Measurements from ENCODE around the gene ABLIM1.

Gene ABLIM1

GRCh38 chr10:114393482-114393881, 264.6 kb downstream of the ABLIM1 start:
- no peak overlapping the region for H3K4me3 ChIP-seq (ENCODE audit: low read length)
- DNase-seq (ENCODE audit: low read depth, low spot score) = no peak

GRCh38 chr10:114392112-114392835, 265.8 kb downstream of the ABLIM1 start:
- no peak overlapping the region for H3K4me3 ChIP-seq (ENCODE audit: low read length)
- no peak for DNase-seq (ENCODE audit: low read depth, low spot score)

DNA sequence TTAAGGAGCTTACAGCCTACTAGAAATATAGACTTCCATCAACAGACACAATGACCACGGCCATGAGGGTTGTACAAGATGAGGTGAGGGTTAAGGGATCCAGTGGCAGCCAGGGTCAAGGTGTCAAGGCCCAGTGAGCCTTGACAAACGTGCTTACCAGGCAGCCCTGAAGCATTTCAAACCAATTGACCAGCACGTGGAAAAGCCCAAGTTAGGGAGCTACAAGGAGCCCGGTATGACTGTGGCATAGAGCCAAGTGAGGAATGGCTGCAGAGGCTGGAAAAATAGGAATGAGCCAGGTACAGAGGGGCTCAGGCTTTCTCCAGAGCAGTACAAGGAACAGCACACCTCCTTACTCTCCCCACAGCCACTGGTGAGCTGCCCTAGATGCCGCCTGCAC, 266.5 kb downstream of the ABLIM1 start:
- H3K4me3 ChIP-seq (ENCODE audit: low read length) = no peak overlapping the region
- no peak for DNase-seq (ENCODE audit: low read depth, low spot score)

DNA sequence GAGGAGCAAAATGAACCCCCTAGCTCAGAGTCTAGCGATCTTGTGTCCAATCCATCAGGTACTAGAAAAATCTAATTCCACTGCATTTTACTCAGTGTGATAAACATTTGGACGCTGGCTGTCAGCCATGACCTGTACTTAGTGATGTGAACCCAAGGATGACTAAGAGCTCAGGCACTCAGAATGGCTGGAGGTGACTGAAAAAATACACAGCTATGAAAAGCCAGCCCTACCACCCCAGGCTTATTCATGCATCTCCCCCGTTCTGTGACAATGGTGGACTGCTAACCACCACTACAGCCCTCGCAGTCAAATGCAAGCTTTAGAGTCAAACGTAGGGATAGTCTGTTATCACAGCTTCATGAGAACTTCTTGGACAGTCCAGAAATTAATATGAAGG, 268.6 kb downstream of the ABLIM1 start:
- no peak for DNase-seq (ENCODE audit: low read depth, low spot score)

DNA sequence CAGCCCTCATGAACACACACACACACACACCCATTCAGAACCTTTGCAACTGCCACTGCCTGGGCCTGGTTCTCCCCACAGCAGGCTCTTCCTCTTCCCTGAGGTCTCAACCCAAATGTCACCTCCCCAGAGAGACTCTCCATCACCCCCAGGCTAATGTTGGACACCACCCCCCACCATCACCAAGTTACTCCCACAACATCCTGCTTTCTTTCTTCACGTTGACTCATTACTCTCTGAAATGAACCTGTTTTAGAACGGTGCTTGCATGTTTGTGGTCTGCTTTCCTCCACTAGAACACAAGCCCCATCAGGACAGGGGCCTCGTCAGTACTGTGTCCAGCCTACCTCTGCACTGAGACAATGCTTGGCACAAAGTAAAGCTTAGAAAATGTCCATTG, 269.8 kb downstream of the ABLIM1 start:
- H3K4me3 ChIP-seq (ENCODE audit: low read length) = no peak overlapping the region
- DNase-seq (ENCODE audit: low read depth, low spot score) = no peak

More for the DNA sequence above, 268.6 kb downstream of the ABLIM1 start:
- no peak overlapping the region for H3K4me3 ChIP-seq (ENCODE audit: low read length)

DNA sequence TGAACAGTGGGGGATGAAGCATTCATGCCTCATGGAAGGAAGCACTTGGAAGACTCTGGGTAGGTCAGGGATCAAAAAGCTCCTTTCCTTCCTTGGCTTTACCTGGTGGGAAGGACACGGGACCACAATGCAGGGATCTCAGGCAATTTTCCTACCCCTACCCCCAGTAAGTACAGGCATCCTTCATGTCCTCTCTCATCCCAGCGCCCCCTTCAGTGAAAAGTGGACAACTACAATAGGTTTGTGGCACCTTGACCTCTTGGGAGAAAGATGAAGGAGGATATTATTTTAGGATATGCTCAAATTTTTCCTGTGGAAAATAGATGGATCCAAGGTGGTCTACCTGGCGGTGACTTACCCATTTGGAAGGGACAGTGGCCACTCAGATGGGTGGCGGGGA, 270.3 kb downstream of the ABLIM1 start:
- no peak overlapping the region for H3K4me3 ChIP-seq (ENCODE audit: low read length)
- no peak for DNase-seq (ENCODE audit: low read depth, low spot score)

DNA sequence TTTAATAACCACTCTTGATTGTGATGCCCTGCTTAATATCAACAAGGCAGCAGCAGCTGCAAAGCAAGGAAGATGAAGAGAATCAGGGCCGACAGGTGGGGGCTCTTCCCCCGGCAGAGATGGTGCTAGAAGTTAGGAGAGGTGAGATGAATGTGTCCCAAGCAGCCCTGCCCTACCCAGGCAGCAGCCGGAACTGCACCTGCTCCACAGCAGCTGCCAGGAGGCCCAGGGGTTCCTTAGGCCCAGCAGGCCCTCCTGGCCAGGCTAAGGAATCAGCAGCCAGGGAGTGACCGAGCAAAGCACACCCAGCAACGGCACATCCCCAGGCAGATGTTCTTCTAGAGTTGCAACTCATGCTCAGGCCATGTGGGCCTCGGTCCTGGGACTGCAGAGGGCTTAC, 271.6 kb downstream of the ABLIM1 start:
- H3K4me3 ChIP-seq (ENCODE audit: low read length) = no peak overlapping the region
- DNase-seq (ENCODE audit: low read depth, low spot score) = no peak

GRCh38 chr10:114385557-114385956, 272.5 kb downstream of the ABLIM1 start:
- H3K4me3 ChIP-seq (ENCODE audit: low read length) = no peak overlapping the region
- DNase-seq (ENCODE audit: low read depth, low spot score) = no peak

DNA sequence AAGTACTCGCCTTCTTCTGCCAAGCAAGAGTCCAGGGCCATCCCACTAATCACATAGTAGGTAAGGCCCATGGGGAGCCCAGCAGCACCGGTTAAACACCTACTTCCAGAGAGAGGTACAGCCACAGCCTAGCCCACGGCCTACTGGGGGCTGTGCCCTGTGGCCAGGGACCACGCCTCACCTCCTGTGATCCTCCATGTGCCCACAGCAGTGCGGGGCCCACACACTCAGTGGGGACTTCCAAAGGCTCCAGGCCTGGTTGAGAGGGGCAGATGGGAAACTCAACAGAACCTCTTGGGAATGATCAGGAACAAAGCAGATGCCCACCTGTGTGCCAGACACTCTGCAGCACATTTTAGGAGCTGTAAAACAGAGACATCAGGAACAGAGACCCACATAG, 273.5 kb downstream of the ABLIM1 start:
- no peak for DNase-seq (ENCODE audit: low read depth, low spot score)

DNA sequence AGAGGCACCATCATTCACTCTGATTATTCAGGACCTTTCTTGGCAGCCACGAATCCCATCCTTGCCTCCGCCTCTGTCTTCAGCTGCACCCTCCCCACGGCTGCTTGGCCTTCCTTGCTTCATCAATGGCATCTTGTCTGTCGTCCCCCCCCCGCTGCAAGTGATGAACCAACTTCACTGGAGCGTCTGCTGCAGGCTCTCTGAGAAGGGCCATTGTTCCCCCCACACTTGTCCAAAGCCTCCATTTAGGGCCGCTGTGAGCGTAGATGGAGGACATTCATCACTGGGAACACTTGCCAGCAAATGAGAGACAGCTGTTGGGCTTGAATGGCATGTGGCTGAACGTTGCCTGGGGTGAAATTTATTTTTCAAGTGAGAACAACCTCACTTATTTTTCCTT, 273.9 kb downstream of the ABLIM1 start:
- no peak overlapping the region for H3K4me3 ChIP-seq (ENCODE audit: low read length)
- DNase-seq (ENCODE audit: low read depth, low spot score) = no peak

More for the DNA sequence above, 273.5 kb downstream of the ABLIM1 start:
- H3K4me3 ChIP-seq (ENCODE audit: low read length) = no peak overlapping the region

Data from Jurkat, Clone E6-1 (cell line).